Activated CD8-positive, alpha-beta memory T cell treated with anti-CD3 and anti-CD28 coated beads, Interleukin-2, amount 50 U/mL, for 24 hours (primary cell): Measurements from ENCODE around the gene MCF2L2.

ENCODE experiments used
- DNase-seq: peaks from one replicate; pipeline ENCODE4 v3.0.0-alpha.2; 2020; ENCODE audit errors: extremely low read depth

The MCF2L2 gene

DNA sequence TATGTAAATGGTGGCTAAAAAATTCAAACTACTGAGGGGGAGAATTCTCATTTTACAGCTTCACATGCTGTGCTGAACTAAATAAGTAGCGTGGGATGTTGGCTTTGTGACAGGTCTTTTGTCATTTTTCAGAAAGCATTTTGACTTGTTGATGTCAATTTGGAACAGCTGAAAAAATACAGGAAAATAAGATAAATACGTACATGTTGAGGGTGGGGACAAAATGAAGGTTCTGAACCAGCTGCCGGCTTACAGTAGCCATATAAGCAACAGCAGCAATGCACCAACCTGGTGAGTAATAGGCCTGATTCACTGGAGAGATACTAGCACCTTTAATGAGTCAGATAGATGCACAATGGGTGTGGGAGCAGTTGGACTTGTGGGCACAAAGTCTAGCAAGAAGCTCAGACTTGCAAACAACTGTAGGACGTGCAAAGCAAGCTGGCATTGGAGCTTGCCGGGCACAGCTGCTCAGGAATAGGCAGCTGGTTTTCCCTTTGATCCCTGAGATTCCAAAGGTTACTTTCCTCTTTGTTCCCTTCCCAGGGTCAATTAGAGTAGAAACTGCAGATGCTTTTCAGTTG is 162.5 kb downstream of the MCF2L2 start:
- no peak for DNase-seq

DNA sequence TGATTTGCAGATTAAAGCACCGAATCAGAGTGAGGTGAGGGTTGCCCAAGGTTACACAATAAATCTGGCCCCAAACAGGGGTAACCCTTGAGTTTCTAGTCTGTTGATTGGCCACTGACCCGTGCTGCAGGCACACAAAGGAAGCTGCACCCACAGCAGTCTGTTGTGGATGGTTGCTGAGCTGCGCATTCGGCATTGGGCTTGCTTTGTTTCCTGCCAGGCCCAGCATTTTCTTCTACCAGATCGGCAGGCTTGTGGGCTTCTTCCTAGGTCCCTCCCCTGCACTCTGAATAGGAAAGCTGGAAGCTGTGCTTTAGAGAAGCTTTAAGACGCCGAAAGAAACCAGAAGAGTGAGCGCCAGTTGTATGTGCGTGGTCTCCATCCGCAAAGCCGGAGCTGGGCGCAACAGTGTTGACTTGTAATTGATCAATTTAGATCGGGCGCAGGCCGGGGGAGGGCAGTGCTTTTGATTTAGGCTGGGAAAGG is 163.2 kb downstream of the MCF2L2 start:
- DNase-seq: no peak

DNA sequence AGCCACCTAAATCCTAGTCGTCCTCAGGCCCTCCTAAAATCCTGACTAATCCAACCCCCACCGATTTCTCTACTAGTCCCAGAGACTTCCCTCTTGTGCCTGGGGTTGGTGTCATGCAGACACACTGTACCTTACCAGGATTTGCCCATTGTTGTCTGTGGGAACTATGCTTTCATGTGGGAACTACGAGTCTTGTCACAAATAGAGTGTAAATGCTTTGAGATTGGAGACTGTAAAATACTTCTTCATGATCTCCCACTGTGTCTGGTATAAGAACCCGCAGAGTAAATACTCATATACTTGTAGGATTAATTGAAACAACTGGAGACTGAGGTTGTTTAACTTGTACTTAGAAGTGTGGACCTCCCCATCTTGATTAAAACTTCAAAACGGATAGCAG is 164.2 kb downstream of the MCF2L2 start:
- DNase-seq: no peak

DNA sequence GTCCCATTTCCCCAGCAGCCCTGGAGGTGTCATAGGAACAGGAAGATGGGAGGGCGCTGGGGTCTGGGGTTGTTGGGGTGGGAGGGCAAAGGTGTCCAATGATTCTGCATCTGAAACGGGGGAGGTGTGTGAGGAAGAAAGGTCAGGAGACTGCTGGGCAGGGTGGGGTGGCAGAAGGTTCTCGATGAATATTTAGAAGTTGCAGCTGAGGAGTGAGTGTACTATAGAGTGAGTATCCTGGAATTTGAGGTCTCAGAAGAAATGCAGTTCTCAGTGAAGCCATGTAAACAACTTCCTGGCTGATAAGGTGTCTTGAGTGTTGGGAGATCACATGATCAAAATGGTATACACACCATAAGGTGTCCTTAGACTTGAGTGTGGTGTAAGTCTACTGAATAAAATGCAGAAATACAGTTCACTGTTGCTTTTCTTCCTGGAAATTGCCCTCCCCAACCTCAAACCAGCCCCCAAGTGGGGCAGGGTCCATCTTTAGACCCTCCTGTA is 165.5 kb downstream of the MCF2L2 start:
- no peak for DNase-seq

DNA sequence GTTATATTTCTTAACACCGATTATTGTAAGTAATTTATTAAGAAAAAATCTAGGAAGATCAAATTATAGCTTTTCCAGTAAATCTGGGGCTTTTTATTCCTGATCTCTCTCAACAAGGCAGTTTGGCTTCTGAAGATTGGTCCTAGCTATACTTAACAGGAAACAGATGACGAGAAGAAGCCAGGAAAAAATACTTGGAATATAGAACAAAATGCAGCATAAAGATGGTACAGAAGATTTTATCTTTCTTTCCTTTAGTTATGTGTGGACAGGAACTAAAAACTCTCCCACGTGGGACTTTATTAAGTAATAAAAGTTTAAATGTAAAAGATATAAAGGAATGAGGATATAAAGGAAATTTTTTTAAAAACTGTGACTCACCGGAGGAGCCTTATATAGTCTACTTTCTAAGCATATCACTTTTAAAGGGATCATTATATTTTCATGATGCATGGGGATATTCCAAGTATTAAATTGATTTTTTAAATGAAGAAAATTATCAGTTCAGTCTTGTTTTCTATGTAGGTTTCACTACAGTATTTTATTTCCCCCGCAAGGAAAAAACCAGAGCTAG is 167.2 kb downstream of the MCF2L2 start:
- no peak for DNase-seq

DNA sequence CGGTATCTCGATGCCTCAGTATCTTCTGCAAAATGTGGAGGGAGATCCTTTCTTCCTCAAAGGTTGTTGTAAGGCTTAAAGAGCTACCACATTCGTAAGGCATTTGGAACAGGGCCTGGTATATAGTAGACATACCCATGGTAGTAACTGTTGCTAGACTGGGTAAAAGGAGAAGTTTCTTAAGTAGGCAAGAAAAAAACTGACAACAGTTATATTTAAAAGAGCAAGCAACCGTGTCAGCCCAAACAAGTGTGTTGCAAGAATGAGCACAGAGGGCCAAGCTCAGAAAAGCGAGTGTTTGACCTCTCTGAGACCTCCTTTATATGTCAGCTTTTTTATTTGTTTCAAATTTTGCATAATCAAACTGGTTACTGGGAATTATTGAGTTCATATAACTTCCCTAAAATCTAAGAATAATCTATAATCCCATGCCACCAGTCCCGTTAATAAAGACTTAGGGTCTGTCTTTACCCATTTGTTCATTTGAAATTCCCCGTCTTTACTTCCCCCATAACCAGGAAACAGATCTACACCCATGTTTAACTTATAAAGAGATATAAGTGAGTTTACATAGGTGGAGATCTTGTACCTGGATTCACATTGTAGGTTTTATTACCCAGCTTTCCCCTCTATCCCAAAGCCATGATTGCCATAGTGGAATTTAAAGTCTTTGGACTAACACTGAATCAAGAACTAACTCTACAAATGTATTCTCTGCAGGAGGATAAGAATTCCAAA is 168.1 kb downstream of the MCF2L2 start:
- DNase-seq: no peak

DNA sequence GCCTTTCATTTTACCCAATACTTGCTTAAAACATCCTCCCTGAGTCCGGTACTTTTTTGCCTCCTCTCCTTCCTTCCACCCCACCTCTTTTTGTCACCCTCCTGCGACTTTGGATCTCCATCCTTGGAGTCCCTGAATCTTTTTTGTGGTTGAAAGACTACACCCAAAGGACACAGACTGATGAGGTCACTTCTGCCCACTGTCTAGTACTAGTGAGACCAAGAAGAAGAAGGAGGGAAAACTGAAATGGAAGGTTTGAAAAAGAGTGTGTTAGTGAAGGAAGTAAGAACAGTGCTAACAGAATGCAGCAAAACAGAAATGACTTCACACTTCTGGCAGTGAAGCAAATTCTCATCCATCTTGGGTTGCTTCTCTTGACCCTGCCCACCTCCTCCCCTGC is 168.8 kb downstream of the MCF2L2 start:
- DNase-seq: no peak

DNA sequence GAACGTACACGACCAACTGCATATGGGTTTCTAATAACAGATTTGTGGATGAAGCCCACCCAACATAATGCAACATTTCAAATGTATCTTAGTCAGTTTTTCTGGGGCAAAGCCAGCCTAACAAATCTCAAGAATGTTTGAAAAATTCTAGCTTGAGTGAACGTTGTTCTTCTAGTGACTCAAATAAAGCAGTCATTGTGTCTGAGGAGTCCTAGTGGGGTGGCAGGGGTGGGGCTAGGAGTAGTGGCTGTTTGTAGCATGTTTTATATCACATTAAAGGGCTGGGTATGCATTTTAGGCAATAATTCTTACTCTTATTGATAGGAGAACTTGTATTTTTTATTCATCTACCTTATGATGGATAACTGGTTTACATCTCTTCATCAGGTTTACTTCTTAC is 169.3 kb downstream of the MCF2L2 start:
- DNase-seq: no peak

DNA sequence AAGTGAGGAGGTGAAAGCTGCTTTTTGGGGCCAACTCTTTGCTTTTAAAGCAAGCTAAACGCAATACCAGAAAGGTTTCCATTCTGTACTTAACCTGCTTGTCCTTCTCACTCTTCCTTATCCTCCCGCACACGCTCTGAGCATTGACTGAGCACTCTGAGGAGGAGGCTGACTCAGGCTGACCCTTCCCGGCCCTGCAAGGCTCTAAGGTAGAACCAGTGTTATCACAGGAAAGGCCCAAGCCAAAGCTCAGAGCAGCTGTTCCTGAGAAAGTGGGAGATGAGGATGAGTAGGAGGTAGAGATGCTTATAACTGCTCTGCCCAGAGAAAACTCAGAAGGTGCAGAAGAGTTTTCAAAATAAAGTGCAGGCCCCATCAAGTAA is 173.1 kb downstream of the MCF2L2 start:
- no peak for DNase-seq

DNA sequence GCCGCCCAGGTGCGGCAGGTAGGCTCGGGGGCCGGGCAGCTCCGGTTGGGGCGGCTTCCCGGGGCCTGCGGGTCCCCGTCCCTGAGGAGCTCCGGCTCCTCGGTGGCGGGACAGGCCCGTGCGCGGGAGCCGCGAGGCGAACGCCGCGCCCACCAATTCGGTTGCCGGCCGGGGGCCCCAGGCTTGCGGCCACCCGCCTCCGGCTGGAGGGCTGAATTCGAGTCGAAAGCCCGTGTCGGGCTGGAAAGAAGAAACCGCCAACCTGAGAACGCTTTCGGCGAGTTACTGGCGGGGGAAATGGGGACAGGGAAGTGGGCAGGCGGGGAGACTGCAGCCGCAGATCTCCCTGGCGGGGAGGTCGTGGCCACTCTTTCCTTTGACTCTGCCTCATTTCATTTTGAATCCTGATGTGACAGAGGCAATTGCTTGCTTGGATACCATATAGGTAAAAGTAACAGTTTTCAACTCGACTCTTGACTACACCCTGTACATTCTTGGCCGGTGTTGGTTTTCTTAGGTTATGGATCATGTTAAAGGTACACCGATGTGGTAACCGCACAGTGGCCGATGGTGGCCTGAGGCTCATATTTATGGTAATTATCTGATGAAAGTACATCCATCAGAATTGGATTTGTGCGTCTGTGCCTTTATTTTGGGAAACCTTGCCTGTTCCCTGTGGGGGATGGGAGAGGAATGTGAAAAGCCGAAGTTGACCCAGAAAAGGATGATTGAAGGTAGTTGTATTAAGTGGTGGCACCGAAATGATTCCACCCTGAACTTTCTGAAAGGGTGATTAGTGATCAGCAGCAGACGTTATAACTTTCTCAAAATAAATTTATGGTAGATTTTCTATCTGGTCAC is 173.7 kb downstream of the MCF2L2 start:
- no peak for DNase-seq

DNA sequence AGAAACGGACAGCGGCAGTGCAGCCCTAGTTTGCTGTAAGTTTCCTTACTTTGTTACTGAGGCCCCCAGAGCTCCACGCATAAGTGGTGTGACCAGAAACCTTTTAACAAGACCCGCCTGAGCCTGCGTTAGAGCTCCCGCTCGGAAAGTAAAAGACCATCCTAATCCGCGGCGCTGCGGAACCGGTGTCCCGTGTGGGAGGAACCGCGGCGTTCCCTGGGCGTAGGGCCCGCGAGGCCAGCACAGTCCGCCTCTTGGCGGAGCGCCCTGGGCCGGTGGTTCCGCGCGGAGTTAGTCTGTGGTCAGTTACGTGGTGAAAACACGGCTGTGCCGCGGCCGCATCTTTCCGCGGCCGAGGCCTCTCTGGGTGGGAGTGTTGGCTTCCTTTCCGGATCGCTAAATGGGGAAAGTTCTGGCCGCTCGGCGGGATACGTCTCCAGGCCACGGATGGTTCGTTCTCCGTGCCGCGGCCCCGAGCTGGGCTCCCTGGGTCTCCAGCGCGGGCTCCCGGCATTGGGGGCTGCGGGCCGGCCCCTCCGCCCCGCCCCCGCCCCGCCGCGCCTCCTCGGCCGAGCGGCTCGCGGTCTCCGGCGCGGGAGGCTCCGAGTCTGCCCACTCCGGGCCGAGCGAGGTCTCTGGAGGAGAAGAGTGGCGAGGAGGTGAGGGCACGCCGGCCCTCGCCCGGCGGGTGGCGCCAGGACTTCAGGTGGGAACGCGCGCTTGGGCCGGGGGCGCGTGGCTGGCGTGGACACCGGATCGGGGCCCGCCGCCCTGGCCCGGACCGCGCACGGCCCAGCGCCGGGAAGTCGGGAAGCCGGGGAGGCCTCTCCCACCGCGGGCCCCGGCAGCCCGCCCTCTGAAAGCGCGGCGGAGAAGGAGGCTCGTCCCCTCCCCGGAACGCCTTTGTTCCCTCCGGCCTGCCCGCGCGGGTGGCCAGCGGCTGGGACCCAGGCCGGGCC is 174.6 kb downstream of the MCF2L2 start:
- no peak for DNase-seq

DNA sequence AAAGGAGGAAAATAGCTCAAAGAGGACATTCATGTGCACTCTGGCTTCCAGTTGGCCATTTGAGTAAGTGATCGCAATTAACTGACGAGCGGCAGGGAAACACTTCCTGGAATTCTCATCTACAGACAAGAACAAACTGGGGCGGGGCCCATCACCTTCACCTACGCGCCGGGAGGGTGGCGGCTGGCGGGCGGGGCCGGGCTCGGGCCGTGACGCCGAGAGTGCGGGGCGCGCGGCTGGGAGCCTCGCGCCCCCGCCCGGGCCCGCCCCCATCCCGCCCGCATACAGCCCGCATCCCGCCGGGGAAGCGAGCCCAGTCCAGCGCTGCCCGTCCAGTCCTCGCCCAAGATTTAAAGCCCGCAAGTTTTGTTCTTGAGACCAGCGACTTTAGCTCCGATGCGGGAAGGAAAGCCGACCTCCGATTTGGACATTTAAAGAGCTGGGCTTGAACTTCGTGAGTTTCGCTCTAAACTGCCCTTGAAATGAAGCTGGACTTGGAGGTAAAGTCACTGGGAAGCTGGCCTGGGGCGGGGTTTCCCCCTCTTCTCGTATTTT is 175.4 kb downstream of the MCF2L2 start, which contains the start of gene B3GNT5:
TSS of gene B3GNT5 (plus strand) at position 281 of the 555 bp plus-strand sequence. CDS start 16,546 bp downstream, outside the sequence.
- no peak for DNase-seq

DNA sequence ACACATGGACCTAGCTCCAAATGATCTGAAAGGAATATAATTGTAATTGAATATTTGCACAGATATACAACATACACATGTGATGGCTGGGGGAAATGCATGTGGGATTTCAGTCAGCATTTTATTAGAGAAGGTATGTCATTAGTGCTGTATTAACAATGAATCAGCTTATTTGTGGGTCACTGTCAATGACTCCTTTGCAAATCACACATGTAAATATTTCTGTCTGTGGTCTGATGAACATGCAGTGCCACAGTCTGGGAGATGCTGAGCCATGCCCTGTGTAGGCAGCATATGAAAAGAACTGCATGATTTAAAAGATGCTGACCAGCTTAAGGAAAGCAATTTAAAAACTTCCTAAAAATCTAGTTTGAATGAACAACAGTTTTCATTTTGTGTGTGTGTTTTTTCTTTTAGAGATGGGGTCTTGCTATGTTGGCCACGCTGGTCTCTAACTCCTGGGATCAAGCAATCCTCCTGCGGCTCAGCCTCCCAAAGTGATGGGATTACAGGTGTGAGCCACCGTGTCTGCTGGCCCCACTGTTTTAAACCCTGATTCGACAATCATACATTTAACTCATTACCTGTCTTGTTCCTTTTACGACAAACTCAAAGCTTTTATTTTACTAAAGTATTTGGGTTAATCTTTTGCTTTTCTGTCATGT is 176.2 kb downstream of the MCF2L2 start:
- no peak for DNase-seq

DNA sequence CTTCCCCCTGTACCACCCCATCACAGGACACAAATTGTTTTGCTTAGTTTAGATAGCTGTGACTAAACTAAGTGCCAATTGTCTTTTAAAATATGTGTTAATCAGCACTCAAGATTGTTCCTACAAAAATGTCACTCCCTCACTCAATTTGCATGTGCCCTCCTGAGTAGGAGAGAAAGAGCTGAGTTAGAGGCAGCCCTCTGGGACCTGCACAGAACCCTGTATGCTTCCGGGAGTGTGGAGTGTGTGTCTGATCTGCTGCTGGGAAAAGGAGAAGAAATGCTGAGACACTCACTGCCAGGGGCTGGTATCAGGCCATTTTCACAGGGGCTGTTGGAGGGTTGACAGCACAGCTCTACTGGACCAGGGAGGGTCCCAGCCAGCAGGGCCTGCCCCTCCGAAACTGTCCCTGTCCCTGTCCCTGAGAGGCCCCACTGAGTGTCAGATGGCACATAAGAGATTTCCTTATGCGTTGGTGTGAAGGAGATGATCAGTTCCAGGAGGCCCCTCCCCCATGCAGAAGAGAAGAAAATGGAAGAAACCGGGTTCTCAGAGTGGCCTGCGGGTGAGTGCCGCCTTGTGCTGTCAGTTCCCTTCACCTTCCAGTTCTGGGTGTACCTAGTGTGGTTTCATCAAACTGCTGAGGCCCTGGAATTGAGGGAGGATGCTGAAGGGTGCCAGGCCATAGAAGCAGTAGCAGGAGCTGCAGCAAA is 179.3 kb downstream of the MCF2L2 start:
- no peak for DNase-seq

DNA sequence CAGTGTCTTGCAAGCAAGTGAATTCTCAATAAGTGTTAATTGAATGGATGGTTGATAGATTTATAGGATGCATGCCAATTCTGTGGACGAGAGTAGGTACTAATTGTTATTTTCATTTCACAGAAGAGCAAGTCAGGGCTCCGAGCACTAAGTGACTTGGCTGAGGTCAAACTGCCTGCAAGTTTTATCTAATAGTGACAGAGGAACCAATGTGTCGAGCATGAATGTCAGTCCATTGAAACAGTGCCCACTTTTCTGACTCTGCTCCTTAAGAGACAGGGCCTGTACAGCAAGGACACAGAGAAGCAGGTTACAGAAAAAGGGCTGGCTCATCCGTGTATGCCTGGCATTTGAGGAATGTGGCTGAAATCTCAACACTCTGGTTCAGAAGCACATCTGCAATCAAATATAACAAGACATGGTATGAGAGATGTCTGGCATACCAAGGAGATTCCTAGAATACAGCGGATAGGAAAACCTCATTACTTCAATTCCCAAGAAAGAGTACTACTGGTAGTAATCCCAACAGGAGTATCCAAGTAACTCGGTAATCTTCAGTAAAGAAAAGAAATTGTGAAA is 181.3 kb downstream of the MCF2L2 start:
- no peak for DNase-seq

DNA sequence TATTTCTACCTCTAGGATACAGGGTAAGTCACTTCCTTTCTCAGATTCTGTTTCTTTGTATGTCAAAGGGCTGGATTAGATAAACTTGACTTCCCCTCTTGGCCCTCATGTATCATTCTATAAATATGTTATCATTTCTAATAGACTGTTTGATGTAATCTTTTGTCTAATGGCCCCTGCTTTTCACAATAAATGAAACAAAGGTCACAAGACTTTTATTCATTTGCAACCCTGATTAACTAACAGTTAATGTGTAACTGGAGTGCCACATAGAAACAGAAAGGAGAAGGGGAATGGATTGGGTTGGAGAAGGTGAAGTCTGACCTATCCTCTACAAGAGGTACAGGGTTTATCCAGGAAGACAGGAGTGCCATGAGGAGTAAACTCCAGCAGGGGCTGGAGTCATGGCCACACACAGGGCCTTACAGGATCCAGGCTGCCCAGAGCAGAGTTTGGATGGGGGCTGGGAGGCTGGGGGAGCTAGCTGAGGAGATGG is 183.4 kb downstream of the MCF2L2 start:
- DNase-seq: no peak

DNA sequence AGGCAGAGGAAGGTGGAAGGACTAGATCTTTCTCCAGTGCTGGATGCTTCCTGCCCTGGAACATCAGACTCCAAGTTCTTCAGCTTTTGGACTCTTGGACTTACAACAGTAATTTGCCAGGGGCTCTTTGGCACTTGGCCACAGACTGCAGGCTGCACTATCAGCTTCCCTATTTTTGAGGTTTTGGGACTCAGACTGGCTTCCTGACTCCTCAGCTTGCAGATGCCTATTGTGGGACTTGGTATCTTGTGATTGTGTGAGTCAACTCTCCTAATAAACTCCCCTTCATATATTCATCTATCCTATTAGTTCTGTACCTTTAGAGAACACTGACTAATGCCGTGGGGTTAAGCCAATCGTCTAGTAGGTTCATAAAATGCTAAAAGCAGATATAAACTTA is 184.2 kb downstream of the MCF2L2 start:
- no peak for DNase-seq

DNA sequence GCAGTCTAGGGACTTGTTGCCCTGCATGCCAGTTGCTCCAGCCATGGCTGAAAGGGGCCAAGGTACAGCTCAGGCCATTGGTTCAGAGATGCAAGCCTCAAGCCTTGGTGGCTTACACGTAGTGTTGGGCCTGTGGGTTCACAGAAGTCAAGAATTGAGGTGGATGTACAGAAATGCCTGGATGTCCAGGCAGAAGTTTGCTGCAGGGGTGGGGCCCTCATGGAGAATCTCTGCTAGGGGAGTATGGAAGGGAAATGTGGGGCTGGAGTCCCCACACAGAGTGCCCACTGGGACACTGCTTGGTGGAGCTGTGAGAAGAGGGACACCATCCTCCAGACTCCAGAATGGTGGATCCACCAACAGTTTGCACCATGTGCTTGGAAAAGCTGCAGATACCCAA is 186.0 kb downstream of the MCF2L2 start:
- DNase-seq: no peak

DNA sequence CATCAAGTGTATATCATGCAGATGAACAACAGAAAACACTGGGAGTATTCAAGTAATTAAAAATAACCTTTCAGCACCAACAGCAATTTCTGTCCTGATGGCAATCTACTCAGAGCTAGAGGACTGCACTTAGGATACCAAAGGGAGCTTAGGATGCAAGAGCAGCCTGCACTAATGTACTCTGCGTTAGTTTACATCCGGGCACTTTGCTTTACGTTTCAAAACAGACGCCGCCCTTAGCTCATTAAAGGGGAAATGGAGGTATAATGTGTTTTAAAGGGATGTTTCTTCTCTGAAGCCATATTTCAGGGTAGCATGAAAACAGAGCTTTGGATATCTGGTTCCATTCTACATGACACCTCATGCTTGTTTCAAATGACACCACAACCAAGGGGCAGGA is 189.4 kb downstream of the MCF2L2 start:
- DNase-seq: no peak
